Measurements from ENCODE around the gene CCM2L.
"Not testable (repeated sequence)": the region's sequence is repeated elsewhere in the genome, so short reads cannot be mapped to it uniquely, and the experiment has no call there.

Gene CCM2L

DNA sequence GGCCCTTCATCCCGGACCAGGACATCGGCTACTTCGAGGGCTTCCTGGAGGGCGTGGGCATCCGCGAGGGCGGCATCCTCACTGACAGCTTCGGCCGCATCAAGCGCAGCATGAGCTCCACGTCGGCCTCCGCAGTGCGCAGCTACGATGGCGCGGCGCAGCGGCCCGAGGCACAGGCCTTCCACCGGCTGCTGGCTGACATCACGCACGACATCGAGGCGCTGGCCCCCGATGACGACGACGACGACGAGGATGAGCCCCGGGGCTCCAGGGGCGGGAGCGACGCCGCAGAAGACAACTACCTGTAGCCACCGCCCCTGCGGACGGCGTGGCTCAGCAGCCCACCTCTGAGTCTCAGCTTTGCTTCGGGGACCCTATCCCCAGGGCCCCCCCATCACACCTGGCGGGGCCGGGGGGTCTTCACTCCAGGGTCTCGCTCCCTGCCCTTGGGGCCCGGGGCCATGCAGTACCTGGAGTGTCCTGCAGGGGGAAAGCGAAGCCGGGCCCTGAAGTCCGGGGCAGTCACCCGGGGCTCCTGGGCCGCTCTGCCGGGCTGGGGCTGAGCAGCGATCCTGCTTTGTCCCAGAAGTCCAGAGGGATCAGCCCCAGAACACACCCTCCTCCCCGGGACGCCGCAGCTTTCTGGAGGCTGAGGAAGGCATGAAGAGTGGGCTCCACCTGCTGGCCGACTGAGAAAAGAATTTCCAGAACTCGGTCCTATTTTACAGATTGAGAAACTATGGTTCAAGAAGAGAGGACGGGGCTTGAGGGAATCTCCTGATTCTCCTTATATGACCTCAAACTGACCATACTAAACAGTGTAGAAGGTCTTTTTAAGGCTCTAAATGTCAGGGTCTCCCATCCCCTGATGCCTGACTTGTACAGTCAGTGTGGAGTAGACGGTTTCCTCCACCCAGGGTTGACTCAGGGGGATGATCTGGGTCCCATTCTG, 21.0 kb downstream of the CCM2L start:
- DNase-seq: peak; percentile 51

DNA sequence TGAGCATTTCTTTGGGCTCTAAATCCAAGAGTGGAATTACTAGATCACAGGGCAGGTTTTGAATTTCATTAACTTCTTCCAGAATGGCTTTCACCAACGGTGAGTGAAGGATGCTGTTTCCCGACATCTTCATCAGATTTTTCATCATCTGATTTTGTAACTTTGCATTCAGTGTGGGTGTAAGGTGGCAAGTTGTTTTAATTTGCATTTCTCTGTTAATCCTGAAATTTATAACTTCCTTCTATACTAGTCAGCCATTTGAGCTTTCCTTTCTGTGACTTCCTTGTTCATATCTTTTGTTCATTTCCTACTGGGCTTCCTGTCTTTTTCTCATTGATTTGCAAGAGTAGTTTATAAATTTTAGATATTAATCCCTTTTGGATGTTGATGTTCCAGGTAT, 23.1 kb downstream of the CCM2L start:
- DNase-seq: no peak

DNA sequence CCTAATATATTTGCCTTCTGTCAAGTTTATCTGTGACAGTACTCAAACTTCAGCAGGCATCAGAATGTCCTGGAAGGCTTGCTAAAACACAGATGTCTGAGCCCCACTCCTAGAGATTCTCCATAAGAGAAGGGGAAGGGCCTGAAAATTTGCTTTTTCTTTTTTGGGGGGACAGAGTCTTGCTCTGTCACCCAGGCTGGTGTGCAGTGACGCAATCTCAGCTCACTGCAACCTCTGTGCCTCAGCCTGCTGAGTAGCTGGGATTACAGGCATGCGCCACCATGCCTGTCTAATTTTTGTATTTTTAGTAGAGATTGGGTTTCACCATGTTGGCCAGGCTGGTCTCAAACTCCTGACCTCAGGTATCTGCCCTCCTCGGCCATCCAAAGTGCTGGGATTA, 23.5 kb downstream of the CCM2L start:
- DNase-seq: not testable (repeated sequence)

DNA sequence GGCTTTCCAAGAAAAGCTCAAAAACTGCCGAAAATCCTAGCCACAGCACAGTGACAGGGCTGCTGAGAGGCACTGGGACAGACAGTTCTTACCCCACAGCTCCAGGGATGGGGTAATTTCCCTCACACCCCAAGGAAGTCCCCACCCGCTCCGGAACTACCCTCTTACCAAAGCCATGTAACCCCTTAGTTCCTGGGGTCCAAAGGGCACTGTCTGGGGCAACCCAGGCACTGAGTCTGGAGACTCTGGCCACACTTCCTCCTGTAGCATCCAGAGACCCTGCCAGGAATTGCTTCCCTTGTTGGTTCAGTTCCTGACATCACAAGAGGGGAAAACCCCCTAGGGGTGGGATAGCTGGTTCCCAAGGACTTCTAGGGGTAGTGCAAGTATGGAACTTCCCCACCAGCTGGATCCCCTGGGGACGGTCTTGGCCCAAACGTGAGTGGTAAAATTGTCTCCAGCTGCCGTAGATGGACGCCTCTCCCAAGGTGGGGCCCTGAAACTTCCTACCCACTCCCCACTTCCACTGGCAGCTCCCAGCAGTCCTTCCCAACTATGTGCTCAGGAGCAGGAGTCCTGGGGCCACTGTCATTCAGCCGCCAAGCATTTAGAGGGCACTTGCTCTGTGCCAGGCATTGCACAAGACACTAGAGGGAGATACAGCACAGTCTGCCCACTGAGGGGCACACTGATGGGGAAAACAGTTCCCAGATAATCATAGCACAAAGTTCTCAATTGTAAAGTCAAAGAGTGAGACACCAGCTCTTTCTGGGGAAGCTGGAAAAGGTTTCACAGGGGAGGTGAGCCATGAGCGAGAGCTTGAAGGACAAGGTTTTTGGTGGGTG, 24.6 kb downstream of the CCM2L start:
- no peak for DNase-seq

DNA sequence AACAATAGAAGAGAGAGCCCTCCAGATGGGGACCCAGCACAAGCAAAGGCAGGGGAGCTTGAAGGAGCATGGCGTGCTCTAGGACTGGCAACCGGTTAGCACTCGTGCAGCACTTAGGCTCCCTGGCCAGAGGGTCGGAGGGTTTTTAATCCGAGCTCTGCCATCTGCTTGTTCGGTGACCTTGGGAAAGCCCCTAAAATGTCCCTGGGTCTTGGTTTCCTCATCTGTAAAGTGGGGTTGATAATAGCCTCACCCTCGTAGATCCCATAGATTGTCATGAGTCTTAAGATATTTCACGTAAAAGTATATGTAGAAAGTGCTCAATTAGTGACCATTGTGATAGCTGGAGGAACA, 25.2 kb downstream of the CCM2L start:
- DNase-seq: no peak

DNA sequence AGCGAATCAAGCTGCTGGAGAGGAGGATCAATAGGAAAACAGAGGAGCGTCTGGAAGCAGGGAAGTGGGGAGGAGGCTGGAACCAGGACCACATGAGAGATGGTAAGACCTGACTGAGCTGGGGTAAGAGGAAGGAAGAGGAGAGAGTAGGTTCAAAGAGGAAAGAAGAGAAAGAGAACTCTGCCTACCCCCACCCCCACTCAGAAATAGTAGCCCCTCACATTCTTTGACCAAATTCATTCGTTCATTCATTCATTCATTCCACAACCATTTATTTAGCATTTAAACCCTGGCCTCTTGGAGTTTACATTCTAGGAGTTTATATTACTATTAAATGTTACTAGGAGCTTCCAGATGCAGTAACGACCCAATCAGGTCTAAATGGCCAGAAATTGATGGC, 26.0 kb downstream of the CCM2L start:
- DNase-seq: no peak

DNA sequence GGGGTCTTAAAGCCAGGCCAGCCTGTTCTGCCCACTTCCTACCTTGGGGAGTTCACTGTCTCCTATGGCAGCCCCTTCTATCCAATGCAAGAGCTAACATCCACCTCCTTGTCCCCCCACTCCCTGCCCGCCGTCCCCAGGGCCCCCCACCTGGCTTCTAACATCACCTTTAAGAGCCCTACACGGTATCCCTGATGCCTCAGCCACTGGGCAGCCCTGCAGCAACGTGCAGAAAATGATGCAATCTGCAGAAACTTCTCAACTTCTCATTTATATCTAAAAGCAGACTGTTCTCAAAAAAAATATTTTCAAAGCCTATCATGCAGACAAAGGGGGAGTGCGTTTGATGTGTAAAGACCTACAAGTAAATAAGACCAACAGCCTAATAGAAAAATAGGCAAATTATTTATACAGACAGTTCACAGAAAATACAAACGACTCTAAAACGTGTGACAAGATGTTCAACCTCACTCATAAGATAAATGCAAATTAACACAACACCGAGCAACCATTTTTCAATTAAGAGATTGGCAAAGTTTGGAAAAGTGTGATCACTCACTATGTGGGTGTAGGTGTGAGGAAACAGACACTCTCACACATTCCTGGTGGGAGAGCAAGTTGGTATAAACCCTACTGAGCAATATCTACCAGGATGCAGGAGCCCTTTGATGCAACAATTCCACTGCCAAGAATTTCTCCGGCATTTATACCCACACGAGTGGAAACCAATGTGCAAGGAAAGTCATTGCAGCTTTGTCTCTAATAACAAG, 26.7 kb downstream of the CCM2L start:
- no peak for DNase-seq

DNA sequence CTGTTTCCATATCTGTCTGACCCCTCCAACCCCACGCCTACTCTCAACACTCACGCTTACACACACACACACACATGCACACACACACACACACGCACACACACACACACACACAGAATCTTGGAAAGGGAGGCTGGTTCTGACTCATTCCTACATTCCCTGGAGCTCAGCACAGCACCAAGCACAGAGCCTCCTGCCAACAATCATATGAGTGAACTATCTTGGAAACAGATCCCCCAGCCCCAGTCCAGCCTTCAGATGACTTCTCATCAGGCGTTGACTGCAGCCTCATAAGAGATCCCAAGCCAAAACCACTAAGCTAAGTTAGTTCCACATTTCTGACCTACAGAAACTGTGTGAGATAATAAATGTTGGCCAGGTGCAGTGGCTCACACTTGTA, 27.7 kb downstream of the CCM2L start:
- DNase-seq: no peak

DNA sequence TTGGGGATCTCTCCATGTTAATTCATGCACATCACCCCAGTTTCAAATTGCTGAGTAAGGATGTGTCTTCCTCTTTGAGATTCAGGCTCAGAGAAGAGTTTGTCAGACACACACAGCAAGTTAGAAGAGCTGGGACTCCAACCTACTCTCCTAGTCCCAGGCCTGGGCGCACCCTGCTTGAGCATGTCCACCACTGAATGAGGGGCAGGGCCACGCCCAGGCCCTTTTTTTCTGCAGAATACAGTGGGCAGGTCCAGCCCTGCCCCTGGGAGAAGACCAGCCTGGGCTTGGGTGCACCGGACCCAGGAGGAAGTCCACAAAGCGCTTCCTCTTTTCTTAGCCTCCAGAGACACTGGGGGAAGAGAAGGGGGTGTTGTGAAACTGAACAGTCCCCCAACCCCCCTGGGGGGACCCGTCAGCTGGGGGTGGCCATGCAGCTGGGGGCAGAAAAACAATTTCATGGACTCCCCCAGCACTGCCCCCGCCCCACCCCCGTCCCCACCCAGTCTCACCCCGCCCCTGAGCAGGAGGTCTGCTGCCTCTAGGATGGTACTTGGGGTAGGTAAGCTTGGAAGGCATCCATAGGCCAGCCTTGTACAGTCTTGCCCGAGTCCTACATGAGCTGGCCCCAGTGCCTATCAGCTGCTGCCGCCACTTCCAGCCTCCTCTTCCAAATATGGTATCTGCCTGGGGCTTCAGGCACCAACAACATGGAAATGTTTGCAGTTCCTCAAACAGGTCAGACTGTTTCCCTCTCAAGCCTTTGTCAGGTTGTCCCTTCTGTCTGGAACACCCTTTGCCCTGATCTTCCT, 30.1 kb downstream of the CCM2L start:
- no peak for DNase-seq

DNA sequence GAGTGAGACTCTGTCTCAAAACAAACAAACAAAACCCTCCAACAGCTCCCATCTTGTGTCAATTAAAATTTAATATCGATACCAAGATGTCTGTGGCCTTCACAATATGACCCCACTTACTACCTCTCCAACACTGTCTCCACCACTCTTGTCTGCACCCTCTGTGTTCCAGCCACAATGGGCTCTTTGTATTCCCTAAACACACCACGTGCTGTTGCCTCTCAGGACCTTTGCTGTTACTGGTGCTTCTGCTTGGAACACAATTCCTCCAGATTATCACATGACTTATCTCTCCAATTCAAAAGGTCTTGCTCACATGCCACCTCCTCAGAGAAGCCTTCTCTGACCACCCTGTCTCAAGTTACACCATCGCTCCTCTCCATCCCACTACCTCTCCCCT, 35.8 kb downstream of the CCM2L start:
- DNase-seq: no peak

DNA sequence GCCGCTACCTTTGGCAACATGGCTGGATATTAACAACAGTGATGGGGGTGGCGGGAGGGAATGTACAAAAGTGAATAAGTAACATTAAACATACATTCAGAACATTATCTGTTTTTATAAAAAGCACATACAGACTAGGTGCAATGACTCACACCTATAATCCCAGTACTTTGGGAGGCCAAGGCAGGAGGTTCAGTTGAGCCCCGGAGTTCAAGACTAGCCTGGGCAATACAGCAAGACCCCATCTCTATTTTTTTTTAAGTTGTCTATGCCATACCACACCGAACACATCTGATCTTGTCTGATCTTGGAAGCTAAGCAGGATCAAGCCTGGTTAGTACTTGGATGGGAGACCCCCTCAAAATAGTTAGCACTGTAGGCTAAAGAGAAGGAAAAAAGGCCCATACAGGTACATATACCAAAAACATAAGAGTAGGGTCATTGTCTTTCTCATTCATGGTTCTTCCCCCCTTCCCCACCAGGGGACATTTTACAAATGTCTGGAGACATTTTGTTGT, 40.1 kb downstream of the CCM2L start:
- DNase-seq: no peak

DNA sequence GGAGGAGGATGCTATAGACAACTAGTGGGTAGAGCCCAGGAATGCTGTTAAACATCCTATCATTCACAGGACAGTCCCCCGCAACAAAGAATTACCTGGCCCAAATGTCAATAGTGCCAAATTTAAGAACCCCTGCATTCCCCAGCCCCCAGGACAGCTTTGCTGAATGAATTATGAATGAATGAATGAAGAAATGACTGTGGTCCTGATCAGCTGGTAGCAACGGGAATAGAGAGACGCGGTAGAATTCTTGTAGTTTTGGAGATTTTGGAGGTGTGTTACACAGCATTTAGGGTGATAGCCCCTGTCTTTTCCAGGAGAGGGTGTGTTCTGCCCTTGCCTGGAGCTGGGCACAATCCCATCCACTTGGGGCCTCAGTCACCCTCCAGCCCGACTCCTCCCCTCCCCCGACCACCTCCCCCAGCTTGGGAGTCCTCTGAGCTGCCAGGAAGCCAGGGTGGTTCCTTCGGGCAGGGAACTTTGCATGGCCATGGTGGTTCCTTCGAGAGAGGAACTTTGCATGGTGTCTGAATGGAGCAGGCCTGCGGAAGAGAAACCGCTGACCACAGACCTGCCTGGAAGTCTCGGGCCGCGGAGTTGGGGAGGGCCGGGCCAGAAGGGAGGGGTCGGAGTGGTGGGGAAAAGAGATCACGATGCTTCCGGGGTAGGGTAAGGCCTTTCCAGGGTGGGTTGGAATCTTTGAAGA, 40.8 kb downstream of the CCM2L start:
- no peak for DNase-seq

DNA sequence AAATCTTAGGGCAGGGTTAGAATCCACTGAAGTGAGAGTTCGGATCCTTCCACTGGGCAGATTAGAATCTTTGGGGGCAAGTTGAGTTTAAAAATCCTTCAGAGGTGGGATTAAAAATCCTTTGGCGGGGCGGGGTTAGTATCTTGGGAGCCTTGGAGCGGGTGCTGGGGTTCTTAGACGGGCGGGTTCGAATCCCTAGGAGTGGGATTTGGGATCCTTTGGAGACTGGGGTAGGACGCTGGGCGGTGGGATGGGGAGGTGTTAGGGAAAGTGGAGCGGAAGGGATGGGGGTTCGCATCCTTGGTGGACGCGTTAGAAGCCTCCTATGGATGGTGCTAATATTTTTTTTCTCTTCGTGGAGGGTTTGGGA, 41.5 kb downstream of the CCM2L start:
- no peak for DNase-seq

DNA sequence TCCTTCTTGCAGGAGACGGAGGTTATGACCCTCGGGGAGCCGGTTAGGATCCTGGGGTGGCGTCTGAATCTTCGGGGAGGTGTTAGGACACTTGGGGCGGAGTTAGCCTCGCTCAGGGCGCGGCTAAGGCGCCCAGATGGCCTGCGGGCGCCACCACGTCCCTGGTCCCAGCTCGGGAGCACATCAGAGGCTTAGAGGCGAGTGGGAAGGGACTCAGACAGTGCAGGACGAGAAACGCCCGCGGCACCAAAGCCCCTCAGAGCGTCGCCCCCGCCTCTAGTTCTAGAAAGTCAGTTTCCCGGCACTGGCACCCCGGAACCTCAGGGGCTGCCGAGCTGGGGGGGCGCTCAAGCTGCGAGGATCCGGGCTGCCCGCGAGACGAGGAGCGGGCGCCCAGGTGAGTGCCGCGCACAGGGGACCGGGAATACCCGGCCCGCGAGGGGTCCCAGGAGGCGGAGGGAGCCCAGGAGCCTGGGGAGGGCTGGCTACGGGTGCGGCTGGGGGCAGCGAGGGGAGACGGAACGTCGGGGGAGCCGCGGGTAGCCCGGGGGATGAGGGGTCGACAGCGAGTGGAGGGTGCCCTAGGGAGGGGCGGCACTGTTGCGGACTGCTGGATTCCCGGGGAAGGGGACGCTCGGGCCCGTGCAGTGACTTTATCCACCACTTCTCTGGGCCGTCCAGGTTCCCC, 42.0 kb downstream of the CCM2L start, which contains the start of gene HCK:
TSS of gene HCK (plus strand) at position 153 of the 688 bp plus-strand sequence.
- DNase-seq: no peak

DNA sequence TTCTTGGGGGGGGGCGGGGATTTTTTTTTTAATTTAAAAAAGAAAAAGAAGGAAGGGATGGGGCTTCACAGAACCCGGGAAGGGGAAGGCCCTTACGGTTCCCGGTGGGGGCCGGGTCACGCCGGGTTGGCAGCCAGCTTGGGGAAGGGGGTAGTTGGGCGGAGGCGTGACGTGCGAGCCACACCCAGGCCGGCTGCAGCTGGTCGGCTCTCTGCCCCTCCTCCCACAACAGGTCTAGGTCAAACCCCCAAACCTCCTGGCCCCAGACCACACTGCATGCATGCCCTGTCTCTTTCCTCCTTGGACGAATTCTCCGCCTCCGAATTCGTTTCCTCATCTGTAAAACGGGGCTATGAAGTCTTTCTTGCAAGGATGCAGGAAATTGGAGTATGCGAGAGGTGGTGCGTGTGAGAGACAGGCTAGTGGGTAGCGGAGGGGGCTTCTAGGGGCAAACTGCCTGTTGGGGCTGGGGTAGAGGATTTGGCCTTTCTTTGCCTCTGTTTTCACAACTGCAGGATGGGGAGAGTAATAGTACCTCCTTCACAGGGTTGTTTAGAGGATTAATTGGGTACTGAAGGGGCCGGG, 42.6 kb downstream of the CCM2L start:
- no peak for DNase-seq

DNA sequence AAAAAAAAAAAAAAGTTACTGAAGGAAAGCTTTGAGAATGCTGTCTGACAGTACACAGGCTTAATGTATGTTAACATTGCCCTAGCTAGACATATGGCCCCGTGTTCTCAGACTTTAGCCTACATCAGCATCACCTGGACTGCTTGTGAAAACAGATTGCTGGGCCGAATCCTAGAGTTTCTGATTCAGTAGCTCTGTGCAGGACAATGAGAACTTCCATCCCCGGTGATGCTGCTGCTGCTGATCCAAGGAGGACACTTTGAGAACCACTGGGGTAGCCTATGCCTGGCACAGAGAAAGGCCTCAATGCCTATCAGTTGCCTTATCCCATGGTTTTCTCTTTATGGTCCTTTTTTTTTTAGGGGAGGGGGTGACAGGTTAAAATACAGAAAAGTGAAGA, 43.4 kb downstream of the CCM2L start:
- no peak for DNase-seq

DNA sequence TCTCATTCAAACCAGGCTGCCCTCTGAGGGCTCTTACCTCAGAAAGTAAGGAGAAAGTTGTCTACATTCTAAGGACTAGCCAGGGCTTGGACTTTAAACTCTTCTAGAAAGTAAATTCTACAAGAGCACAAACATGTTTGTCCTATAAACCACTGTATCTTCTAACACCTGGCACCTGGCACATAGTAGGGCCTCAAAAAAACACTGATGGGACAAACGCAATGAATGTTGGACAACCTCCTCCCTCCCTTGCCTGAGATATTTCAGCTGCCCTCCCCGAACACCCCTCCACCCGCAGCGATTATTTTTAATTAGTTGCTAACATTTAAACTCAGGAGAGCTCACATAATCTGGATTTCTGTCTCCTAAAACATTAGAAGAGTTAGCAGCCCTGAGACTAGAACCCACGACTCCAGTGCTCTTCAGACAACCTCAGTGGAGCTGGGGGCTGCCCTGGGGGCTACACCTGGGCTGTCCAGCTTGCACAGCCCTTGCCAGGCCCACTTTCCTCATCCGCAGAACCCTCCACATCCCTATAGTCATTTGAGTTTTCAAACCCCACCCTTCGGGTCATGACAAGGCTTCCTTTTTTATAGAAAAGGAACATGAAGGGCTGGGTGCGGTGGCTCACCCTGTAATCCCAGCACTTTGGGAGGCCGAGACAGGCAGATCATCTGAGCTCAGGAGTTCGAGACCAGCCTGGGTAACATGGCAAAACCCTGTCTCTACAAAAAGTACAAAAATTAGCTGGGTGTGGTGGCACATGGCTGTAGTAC, 46.7 kb downstream of the CCM2L start:
- no peak for DNase-seq

DNA sequence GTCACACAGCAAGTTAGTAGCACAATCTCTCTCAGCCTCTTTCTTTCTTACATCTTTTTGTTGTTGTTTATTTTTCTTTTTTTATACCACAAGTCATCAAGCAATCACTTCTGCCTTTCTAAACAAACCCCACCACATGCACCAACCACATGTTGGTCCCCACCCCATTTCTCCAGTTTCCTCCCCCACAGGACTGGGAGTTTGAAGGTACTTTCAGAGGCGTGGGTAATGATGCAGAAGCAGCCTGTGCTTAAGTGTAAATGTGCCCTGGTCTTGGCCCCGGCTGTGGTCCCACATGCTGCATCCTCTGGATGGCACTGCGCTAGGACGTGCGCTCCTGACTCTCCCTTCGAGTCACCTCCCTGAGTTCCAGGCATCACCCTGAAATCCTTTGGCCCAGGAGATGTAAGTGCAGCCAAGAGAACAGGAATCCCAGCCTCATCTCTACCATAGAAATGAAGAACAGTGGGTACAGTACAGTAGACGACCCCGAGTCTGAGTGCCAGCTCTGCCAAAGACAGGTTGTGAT, 47.5 kb downstream of the CCM2L start:
- DNase-seq: no peak

DNA sequence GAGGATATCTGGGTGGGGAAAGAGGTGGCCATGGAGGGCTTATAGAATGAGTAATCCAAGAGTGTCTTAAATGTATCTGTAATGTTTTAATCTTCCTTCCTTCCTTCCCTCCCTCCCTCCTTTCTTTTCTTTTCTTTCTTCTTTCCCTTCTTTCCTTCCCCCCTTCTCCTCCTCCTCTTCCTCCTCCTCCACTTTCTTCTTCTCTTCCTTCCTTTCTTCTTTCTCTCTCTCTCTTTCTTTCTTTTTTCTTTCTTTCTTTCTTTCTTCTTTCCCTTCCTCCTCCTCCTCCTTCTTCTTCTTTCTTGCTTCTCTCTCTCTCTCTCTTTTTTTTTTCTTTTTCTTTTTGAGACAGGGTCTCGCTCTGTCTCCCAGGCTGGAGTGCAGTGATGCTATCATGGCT, 49.0 kb downstream of the CCM2L start:
- no peak for DNase-seq

All from amniotic stem cell (primary cell).